HUES64 (cell line): ENCODE results near the gene ORAI1.
A peak's percentile ranks its signal among the peaks of the same experiment; 100 is the strongest.
"Not testable (repeated sequence)": the region's sequence is repeated elsewhere in the genome, so short reads cannot be mapped to it uniquely, and the experiment has no call there.

Source experiments
- H3K27ac ChIP-seq: 2 replicates; pipeline ENCODE4 v1.7.0; 2013; ENCODE audit warnings: low read depth, low read length, inconsistent platforms
- H3K27me3 ChIP-seq: 2 replicates; pipeline ENCODE4 v1.6.1; 2013; ENCODE audit warnings: mild to moderate bottlenecking, low read length; ENCODE audit not compliant: insufficient read depth
- H3K36me3 ChIP-seq: 2 replicates; pipeline ENCODE4 v1.6.1; 2013; ENCODE audit warnings: mild to moderate bottlenecking, low read length; ENCODE audit not compliant: insufficient read depth
- H3K4me1 ChIP-seq: 2 replicates; pipeline ENCODE4 v1.6.1; 2013; ENCODE audit warnings: mild to moderate bottlenecking, low read length, moderate library complexity; ENCODE audit not compliant: insufficient read depth
- H3K4me3 ChIP-seq: 2 replicates; pipeline ENCODE4 v1.5.1; 2013; ENCODE audit warnings: mild to moderate bottlenecking, low read length, moderate library complexity
- H3K9ac ChIP-seq: 2 replicates; pipeline ENCODE4 v1.6.1; 2013; ENCODE audit warnings: mild to moderate bottlenecking, low read depth, low read length
- H3K9me3 ChIP-seq: 2 replicates; pipeline ENCODE4 v1.6.1; 2013; ENCODE audit warnings: low read depth, low read length; ENCODE audit not compliant: insufficient read depth
- whole genome bisulfite sequencing: fragments of 150-250, 120-280 bp; methylation state at CpG from one replicate; pipeline ENCODE4 v1.1.7; 2013; ENCODE audit warnings: missing lambda C conversion rate; 5-methylcytosine and 5-hydroxymethylcytosine counted together

Gene ORAI1

DNA sequence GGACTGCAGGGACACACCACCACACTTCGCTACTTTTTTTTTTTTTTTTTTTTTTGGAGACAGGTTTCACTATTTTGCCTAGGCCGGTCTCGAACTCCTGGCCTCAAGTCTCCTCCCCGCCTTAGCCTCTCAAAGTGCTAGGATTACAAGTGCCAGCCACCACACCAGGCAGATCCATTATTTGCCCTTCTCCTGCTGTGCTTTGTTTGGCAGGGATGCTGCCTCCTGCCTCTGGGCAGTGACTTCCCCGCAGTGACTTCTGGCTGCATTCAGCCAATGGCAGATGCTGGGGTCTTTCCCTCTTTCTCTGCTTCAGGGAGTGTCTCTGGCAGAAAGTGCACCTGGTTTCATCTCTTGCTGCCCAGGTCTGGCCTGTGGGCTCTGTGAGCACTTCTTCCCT lies 49.9 kb downstream of the ORAI1 start:
- WGBS: 90% methylated on average over 5 of the region's 5 CpGs
- peaks cover 6% of the 10 kb centered on the region for H3K4me1 ChIP-seq

DNA sequence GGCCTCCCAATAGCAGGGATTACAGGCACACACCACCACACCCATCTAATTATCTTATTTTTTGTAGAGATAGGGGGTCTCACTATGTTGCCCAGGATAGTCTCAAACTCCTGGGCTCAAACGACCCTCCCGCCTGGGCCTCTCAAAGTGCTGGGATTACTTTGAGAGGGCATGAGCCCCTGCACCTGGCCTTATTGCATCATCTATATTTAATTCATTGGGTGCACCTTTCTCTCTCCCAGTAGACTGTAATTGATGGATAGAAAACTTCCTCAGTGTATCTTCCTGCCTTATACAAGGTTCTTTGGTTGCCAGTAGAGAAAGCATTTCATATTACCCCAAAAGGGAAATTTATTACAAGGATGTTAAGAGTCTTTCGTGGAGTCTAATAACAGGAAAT lies 52.0 kb downstream of the ORAI1 start:
- H3K27ac ChIP-seq: no peak overlapping the region
- no peaks in the 10 kb centered on the region for H3K4me1 ChIP-seq
- no peak overlapping the region for H3K4me3 ChIP-seq
- WGBS: 88% methylated on average over 3 of the region's 3 CpGs
- H3K9ac ChIP-seq: peak overlapping the region; percentile 36; the same call in 1 of the 2 replicates
- H3K27me3 ChIP-seq: no peaks in the 10 kb centered on the region
- H3K9me3 ChIP-seq: no peaks in the 10 kb centered on the region
- H3K36me3 ChIP-seq: no peaks in the 10 kb centered on the region

More for the DNA sequence above, 49.9 kb downstream of the ORAI1 start:
- Histone ChIP-seq H3K36me3 (no peaks in the 10 kb centered on the region), H3K27ac (no peak overlapping the region), H3K9ac (no peak overlapping the region), H3K9me3 (no peaks in the 10 kb centered on the region), H3K4me3 (no peak overlapping the region), H3K27me3 (no peaks in the 10 kb centered on the region)

DNA sequence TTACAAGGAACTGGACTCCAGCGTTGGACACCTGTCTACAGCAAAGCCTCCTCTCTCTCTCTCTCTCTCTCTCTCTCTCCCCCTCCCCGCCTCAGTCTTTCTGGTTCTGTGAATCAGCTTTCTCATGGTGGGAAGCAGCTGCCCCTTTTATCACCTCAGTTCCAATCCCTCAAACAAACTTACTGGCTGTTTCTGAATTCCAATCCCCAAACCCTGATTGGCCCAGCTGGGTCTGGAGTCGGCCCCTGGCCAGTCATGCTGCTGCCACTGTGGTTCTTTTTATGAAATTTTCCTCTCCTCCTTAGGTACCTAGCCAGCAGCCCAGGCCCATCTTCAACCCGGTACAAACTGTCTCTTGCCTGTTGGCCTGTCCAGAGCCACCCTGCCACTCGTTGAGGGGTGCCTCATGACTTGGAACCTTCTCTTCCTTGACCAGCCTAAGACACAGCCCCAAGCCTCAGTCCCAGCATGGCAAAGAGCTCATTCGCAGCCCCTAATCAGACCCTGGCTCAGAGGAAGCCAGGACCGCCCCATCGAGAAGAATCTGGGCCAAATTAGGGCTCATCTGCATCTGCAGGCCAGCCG lies 52.5 kb downstream of the ORAI1 start:
- no peaks in the 10 kb centered on the region for H3K4me1 ChIP-seq
- no peaks in the 10 kb centered on the region for H3K36me3 ChIP-seq
- H3K27ac ChIP-seq: 0 out of 2 replicates have a peak overlapping the region, but pooled peaks have one; percentile 44
- 74% methylated on average over 9 of the region's 9 CpGs for WGBS
- no peaks in the 10 kb centered on the region for H3K9me3 ChIP-seq
- H3K9ac ChIP-seq: peak overlapping the region; percentile 36; the same call in 1 of the 2 replicates
- H3K27me3 ChIP-seq: no peaks in the 10 kb centered on the region
- H3K4me3 ChIP-seq: no peak overlapping the region

DNA sequence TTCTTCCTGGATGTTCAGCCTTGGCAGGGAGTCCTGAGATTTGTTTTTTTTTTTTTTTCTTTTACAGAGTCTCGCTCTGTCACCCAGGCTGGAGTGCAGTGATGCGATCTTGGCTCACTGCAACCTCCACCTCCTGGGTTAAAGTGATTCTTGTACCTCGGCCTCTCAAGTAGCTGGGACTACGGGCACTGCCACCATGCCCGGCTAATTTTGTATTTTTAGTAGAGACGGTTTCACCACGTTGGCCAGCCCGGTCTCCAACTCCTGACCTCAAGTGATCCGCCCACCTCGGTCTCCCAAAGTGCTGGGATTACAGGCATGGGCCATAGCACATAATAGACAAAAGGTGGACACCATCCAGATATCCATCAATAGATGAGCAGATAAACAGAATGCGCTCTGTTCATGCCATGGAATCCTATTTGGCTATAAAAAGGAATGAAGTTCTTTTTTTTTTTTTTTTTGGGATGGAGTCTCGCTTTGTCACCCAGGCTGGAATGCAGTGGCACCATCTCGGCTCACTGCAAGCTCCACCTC lies 53.4 kb downstream of the ORAI1 start:
- H3K4me1 ChIP-seq, H3K27ac ChIP-seq, H3K9ac ChIP-seq, H3K4me3 ChIP-seq, H3K9me3 ChIP-seq, H3K36me3 ChIP-seq, H3K27me3 ChIP-seq: not testable (repeated sequence)
- 84% methylated on average over 13 of the region's 13 CpGs for WGBS

DNA sequence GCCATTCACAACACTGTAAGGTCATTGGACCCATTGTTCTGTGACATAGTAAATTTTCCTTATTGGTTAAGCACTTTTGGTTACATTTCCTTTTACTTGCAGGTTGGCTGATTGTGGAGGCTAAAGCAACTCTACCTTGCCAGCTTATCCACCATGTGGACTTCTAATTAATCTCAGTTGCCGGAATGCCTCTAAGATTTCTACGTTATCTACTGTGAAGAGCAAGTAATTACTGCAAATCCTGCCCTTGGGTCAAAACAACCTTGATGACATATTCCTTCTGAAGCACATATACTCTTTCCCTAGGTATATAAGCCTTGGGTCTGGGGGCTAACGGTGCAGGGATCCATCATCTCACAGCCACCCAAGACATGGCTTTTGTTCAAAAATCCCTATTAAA lies 62.6 kb downstream of the ORAI1 start:
- no peaks in the 10 kb centered on the region for H3K9me3 ChIP-seq
- H3K4me1 ChIP-seq: no peaks in the 10 kb centered on the region
- no peak overlapping the region for H3K9ac ChIP-seq
- WGBS: over 99% methylated on average over 3 of the region's 3 CpGs
- H3K27ac ChIP-seq: no peak overlapping the region
- no peaks in the 10 kb centered on the region for H3K36me3 ChIP-seq
- no peak overlapping the region for H3K4me3 ChIP-seq
- no peaks in the 10 kb centered on the region for H3K27me3 ChIP-seq

DNA sequence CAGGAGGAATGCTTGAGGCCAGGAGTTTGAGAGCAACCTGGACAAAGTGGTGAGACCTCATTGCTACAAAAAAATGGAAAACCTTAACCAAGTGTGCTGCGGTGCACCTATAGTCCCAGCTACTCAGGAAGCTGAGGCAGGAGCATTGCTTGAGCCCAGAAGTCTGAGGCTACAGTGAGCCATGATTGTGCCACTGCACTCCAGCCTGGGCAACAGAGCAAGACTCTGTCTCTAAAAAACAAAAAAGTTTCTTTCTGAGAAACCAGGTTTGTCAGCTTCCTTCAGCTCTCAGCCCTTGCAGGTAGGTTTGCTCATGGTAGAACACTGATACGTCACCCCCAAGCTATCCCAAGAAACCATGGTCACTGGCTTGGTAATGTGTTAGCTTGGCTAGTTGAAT lies 63.1 kb downstream of the ORAI1 start:
- H3K9ac ChIP-seq: no peak overlapping the region
- no peaks in the 10 kb centered on the region for H3K36me3 ChIP-seq
- no peaks in the 10 kb centered on the region for H3K4me1 ChIP-seq
- no peaks in the 10 kb centered on the region for H3K9me3 ChIP-seq
- H3K27ac ChIP-seq: no peak overlapping the region
- no peaks in the 10 kb centered on the region for H3K27me3 ChIP-seq
- no peak overlapping the region for H3K4me3 ChIP-seq
- WGBS: 95% methylated on average over 2 of the region's 2 CpGs
